ENCODE measurements around the gene ARX.

DNA sequence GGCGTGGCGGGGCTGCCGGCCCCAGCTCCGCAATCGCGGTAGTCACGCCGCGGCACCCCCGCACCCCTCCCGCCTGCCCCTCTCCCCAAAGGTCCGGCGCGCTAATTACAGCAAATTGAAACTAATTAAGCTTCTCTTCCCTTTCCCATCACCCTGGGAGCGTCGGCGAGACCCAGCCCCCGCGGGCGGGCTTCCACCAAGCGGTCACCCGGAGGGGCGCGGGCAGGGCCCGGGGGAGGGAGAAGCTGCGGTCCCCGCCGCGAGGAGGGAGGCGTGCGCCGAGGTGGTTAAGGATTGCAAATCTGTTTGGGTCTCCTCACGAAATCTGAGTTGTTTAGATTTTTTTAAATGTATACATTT is 13.1 kb downstream of the ARX start:
- no peak for TF ChIP-seq POLR2A (IDR thresholded peaks at IDR 0.05)
- TF ChIP-seq, protein P1, sequence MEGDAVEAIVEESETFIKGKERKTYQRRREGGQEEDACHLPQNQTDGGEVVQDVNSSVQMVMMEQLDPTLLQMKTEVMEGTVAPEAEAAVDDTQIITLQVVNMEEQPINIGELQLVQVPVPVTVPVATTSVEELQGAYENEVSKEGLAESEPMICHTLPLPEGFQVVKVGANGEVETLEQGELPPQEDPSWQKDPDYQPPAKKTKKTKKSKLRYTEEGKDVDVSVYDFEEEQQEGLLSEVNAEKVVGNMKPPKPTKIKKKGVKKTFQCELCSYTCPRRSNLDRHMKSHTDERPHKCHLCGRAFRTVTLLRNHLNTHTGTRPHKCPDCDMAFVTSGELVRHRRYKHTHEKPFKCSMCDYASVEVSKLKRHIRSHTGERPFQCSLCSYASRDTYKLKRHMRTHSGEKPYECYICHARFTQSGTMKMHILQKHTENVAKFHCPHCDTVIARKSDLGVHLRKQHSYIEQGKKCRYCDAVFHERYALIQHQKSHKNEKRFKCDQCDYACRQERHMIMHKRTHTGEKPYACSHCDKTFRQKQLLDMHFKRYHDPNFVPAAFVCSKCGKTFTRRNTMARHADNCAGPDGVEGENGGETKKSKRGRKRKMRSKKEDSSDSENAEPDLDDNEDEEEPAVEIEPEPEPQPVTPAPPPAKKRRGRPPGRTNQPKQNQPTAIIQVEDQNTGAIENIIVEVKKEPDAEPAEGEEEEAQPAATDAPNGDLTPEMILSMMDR (IDR thresholded peaks at IDR 0.05): no peak
